Stomach (tissue), 9 donors: ENCODE results near the gene LDLR. TPM values are rescaled to one million over a fixed set of nuclear protein-coding genes. Genes with fewer than 3 reads are reported as not detected.

Experiments
- DNase-seq, 2 donors: peaks; one replicate each; pipeline versions ENCODE4 v3.0.0 to v3.0.0-alpha.2; 2013 to 2019
- H3K27ac ChIP-seq, 5 donors: fragments of 200-600 bp in 4 of 5; sonication (generic) in 4 of 5; one replicate each; pipeline ENCODE4 v1.5.1; 2013 to 2019; ENCODE audit warnings: mild to moderate bottlenecking in 1 of 5, moderate library complexity in 1 of 5
- H3K27me3 ChIP-seq, 3 donors: fragments of 200-600 bp; sonication (generic); one replicate each; pipeline ENCODE4 v1.5.1; 2017 to 2019; ENCODE audit warnings: mixed run types in 1 of 3
- H3K36me3 ChIP-seq, 4 donors: fragments of 200-600 bp; sonication (generic); 1 replicate in 3 of 4; 2 replicates in 1 of 4; pipeline ENCODE4 v1.5.1; 2016 to 2019
- H3K4me1 ChIP-seq, 4 donors: fragments of 200-600 bp; sonication (generic); one replicate each; pipeline ENCODE4 v1.5.1; 2016 to 2019
- H3K4me3 ChIP-seq, 4 donors: fragments of 200-600 bp; sonication (generic) in 3 of 4; one replicate each; pipeline ENCODE4 v1.5.1; 2016 to 2019; ENCODE audit warnings: mild to moderate bottlenecking in 1 of 4
- H3K9me3 ChIP-seq, 4 donors: fragments of 200-600 bp; sonication (generic); one replicate each; pipeline ENCODE4 v1.5.1; 2016 to 2019
- EP300 ChIP-seq: sonication (generic); formaldehyde crosslinking; IDR thresholded peaks from one replicate; pipeline ENCODE4 v1.6.1; 2017; ENCODE audit warnings: antibody characterized with exemption
- POLR2A ChIP-seq, 4 donors: fragments of 450-650 bp; IDR thresholded peaks; one replicate each; pipeline ENCODE4 v1.6.1; 2016; ENCODE audit warnings: antibody characterized with exemption in 4 of 4, control low read depth in 2 of 4, mild to moderate bottlenecking in 1 of 4, moderate library complexity in 1 of 4
- POLR2AphosphoS5 ChIP-seq, 3 donors: sonication (generic); formaldehyde crosslinking; IDR thresholded peaks; one replicate each; pipeline ENCODE4 v1.6.1; 2016; ENCODE audit warnings: antibody characterized with exemption in 3 of 3
- WGBS, 5 donors: extraction: QIAGEN DNeasy Blood & Tissue Kit in 3 of 5; methylation state at CpG; one replicate each; pipeline versions ENCODE4 v1.1.5 to v1.1.7; 2013 to 2018; 5-methylcytosine and 5-hydroxymethylcytosine counted together
- intact Hi-C: fragments of 100-400 bp; cut with DNase I; formaldehyde crosslinking; loops from one replicate; pipeline ENCODE4 v1.15.1; 2023; ENCODE audit warnings: low total_unique reads
- polyA plus RNA-seq, 3 donors: library from polyadenylated mRNA; stranded (reverse); fragments of 200-250 nt; gene quantifications; one replicate each; pipeline ENCODE4 v1.2.3, GENCODE V29; 2013
- total RNA-seq, 5 donors: library from RNA; depleted of rRNA; stranded (reverse); fragments of >200 nt; gene quantifications; one replicate each; pipeline versions ENCODE4 v1.1.0 to v1.2.3, GENCODE V29; 2014 to 2016
- TF ChIP-seq, protein P1 (sequence below), 7 experiments: fragments of 450-650 bp in 4 of 7; fragments of 200-600 bp in 3 of 7; sonication (generic) in 3 of 7; IDR thresholded peaks; one replicate each; pipeline ENCODE4 v1.5.1; 2016 to 2019; ENCODE audit warnings: antibody characterized with exemption in 7 of 7, control low read depth in 2 of 7, mild to moderate bottlenecking in 1 of 7
- donor health status: healthy with polysubstance abuse.
- donor health status: Bipolar disorder and iron deficiency.
- donor health status: healthy.

LDLR gene
- total and polyA plus RNA-seq, 8 donors = 23.2 to 626 (median 87.2) TPM

DNA sequence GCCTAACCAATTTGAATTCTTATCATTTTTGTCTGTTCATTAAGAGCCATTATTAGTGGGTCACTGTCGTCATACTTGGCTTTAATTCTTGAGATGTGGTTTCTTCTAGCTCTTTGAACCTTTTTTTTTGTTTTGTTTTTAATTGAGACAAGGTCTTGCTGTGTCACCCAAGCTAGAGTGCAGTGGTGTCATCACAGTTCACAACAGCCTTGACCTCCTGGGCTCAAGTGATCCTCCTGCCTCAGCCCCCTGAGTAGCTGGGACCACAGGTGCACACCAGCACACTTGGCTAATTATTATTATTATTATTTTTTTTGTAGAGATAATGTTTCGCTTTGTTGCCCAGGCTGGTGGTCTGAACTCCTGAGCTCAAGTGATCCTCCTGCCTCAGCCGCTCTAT lies 25.8 kb upstream of the LDLR start:
- Histone ChIP-seq H3K4me1 (peaks cover 0 to 4% (median 0%) of the 10 kb centered on the region in 4 donors), H3K36me3 (peaks cover 21 to 71% (median 67%) of the 10 kb centered on the region in 4 donors), H3K4me3 (no peak overlapping the region), H3K27me3 (no peaks in the 10 kb centered on the region), H3K27ac (no peak overlapping the region), H3K9me3 (no peaks in the 10 kb centered on the region)
- intact Hi-C loops = no loop called here
- 87 to 92% (median 89%) methylated on average over 3 of the region's 3 CpGs for WGBS, 5 donors
- DNase-seq = no peak
- no peak for TF ChIP-seq POLR2A (IDR thresholded peaks at IDR 0.05)
- no peak for TF ChIP-seq EP300
- TF ChIP-seq POLR2AphosphoS5 (IDR thresholded peaks at IDR 0.05) = no peak
- TF ChIP-seq, protein P1, sequence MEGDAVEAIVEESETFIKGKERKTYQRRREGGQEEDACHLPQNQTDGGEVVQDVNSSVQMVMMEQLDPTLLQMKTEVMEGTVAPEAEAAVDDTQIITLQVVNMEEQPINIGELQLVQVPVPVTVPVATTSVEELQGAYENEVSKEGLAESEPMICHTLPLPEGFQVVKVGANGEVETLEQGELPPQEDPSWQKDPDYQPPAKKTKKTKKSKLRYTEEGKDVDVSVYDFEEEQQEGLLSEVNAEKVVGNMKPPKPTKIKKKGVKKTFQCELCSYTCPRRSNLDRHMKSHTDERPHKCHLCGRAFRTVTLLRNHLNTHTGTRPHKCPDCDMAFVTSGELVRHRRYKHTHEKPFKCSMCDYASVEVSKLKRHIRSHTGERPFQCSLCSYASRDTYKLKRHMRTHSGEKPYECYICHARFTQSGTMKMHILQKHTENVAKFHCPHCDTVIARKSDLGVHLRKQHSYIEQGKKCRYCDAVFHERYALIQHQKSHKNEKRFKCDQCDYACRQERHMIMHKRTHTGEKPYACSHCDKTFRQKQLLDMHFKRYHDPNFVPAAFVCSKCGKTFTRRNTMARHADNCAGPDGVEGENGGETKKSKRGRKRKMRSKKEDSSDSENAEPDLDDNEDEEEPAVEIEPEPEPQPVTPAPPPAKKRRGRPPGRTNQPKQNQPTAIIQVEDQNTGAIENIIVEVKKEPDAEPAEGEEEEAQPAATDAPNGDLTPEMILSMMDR (IDR thresholded peaks at IDR 0.05) = no peak

DNA sequence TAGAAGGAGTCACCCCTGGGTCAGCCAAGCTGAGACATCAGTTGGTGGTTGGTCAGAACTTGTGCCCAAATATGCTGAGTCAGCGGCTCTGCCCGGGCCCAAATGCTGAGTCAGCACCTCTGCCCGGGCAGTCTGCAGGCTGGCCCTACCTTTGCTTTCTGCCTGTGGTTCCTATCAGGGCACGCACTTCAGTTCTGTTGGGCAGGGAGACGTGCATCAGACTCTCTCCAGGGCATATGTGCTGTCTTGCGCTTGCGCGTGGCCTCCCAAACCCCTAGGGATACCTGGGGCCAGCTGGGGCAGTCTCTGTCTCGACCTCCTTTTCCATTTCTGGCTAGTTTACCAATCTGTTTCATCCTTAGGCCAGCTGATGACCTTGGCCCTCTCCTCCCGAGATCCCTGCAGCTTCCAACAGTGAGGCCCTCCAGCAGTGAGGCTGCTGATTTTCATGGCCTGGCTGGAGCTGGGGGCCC lies 24.4 kb upstream of the LDLR start:
- no peaks in the 10 kb centered on the region for H3K9me3 ChIP-seq
- H3K4me1 ChIP-seq = peaks cover 0 to 4% (median 0%) of the 10 kb centered on the region in 4 donors
- intact Hi-C loops = no loop called here
- peaks cover 21 to 57% (median 53%) of the 10 kb centered on the region in 4 donors for H3K36me3 ChIP-seq
- H3K27ac ChIP-seq = peak overlapping the region in 1 of 5 donors; percentile 13
- no peak for TF ChIP-seq POLR2AphosphoS5 (IDR thresholded peaks at IDR 0.05)
- no peak for TF ChIP-seq EP300
- TF ChIP-seq, protein P1 (IDR thresholded peaks at IDR 0.05) = no peak
- TF ChIP-seq POLR2A (IDR thresholded peaks at IDR 0.05) = no peak
- 78 to 86% (median 85%) methylated on average over 9 to 10 of the region's 10 CpGs for WGBS, 5 donors
- DNase-seq = peak in 1 of 2 donors; percentile 28
- H3K4me3 ChIP-seq = no peak overlapping the region
- H3K27me3 ChIP-seq = no peaks in the 10 kb centered on the region

DNA sequence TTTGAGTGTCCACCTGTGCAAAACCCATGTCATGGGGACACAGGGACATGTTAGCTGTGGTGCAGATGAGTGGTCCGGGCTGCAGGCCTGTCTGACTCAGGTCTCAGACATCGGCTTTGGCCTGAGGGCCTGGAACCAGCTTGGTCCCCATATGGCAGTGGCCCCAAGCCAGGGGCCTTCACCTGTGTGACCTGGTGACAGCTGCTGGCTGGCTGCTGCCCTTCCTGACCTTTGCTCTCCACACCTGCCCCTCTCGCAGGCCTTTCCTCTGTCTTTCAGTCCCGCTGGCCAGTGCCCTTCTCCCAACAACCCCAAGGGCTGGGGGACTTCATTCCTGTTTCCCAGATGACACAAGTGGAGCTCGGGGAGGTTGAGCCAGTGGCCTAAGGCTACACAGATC lies 22.9 kb upstream of the LDLR start:
- peaks cover 0 to 4% (median 0%) of the 10 kb centered on the region in 4 donors for H3K4me1 ChIP-seq
- H3K36me3 ChIP-seq = peaks cover 12 to 44% (median 41%) of the 10 kb centered on the region in 4 donors
- DNase-seq = no peak
- H3K4me3 ChIP-seq = no peak overlapping the region
- H3K9me3 ChIP-seq = no peaks in the 10 kb centered on the region
- WGBS, 5 donors = 91 to 96% (median 94%) methylated on average over 5 of the region's 5 CpGs
- no peaks in the 10 kb centered on the region for H3K27me3 ChIP-seq
- H3K27ac ChIP-seq = no peak overlapping the region
- TF ChIP-seq, protein P1 (IDR thresholded peaks at IDR 0.05) = no peak
- TF ChIP-seq EP300 (no peak), POLR2A (IDR thresholded peaks at IDR 0.05) (no peak), POLR2AphosphoS5 (IDR thresholded peaks at IDR 0.05) (no peak)
- intact Hi-C loops = no loop called here

DNA sequence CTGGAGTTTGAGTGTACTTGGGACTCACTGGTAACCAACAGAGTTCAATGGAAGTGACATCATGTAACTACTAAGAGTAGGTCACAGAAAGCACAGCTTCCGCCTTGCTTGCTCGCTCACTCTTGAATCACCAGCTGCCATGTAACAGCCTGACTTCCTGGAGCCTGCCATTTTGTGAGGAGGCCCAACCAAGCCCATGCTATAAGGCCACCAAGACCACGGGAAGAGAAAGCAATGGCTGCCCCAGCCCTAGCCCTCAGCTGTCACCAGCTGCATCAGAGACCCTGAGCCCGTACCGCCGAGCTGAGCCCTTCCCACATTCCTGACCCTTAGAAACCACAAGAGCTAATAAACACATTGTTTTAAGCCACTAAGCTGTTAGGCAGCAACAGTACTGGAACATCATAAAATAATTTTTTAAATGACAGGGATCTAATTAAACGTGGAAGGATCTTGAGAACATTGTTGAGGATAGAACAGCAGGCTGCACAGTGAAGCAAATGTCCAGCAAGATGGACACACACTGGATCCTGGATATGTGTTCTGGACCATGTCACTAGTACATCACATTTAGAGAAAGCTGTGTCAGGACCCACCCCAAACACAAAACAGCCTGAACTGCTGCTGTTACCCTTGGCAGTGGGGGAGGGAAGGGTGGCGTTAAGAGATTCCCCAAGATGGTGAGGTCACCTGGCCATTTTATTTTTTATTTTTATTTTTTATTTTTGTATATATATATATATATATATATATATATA lies 21.7 kb upstream of the LDLR start:
- TF ChIP-seq EP300 (no peak), POLR2AphosphoS5 (IDR thresholded peaks at IDR 0.05) (no peak)
- Histone ChIP-seq H3K9me3 (no peaks in the 10 kb centered on the region), H3K27me3 (no peaks in the 10 kb centered on the region), H3K4me3 (no peak overlapping the region), H3K27ac (no peak overlapping the region), H3K36me3 (peaks cover 3 to 32% (median 29%) of the 10 kb centered on the region in 4 donors), H3K4me1 (peaks cover 0 to 4% (median 0%) of the 10 kb centered on the region in 4 donors)
- intact Hi-C loops = no loop called here
- 92 to 96% (median 94%) methylated on average over 8 of the region's 8 CpGs for WGBS, 5 donors
- no peak for DNase-seq

DNA sequence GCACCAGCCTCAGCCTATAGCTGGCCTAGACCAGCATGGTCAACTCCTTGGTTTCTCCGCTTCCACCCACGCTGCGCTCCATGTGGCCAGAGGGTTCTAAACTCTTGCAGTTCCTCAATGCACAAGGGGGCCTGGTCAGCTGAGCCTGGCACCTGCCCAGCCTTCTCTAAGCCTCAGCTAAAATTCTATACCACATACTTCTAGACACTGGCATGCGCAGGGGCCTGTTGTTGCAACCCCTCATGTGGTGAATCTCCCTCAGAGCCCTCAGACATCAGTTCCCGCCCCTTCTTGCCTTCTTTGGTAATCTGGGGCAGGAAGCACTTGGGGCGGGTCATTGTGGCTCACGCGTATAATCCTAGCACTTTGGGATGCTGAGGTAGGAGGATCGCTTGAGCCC lies 19.7 kb upstream of the LDLR start:
- intact Hi-C loops = no loop called here
- Histone ChIP-seq H3K4me3 (no peak overlapping the region), H3K9me3 (no peaks in the 10 kb centered on the region), H3K4me1 (peaks cover 0 to 14% (median 0%) of the 10 kb centered on the region in 4 donors), H3K36me3 (peaks cover 3 to 22% (median 15%) of the 10 kb centered on the region in 4 donors), H3K27ac (no peak overlapping the region), H3K27me3 (no peaks in the 10 kb centered on the region)
- TF ChIP-seq, protein P1 (IDR thresholded peaks at IDR 0.05) = no peak
- TF ChIP-seq POLR2A (IDR thresholded peaks at IDR 0.05) = no peak
- TF ChIP-seq EP300 = no peak
- no peak for TF ChIP-seq POLR2AphosphoS5 (IDR thresholded peaks at IDR 0.05)
- 80 to 86% (median 83%) methylated on average over 8 to 9 of the region's 9 CpGs for WGBS, 5 donors
- no peak for DNase-seq
